SKM-1 (cell line): ENCODE measurements around the gene NPIPB8.
"Not testable (repeated sequence)": the region's sequence is repeated elsewhere in the genome, so short reads cannot be mapped to it uniquely, and the experiment has no call there.

ENCODE experiments used
- DNase-seq: peaks from one replicate; lab custom pipeline; 2025; ENCODE audit not compliant: unreplicated experiment; lab: John Stamatoyannopoulos, UW

Gene NPIPB8

DNA sequence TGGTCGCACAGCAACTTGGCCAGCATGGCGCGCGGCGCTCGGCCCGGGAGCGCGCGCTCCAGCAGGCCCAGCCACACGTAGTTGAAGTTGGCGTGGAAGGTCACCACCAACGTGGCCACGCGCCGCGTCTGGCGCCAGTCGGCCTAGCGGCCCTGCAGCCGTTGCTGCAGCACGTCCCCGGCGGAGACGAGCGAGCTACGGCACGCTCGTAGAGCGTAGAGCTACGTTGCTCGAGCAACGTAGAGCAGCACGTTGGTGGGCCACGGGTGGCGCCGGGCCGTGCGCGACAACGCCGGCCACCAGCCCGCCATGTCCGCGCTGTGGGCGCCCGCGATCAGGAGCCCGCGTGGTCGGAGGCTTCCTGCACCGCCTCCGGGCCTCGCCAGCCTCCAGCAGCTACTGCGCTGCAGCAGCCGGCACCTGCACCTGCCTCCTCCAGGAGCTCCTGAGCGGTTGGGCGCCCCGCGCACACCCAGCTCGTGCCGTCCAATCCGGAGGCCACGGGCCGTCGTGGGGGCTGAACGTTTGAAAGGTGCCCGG is 14.6 kb upstream of the NPIPB8 start:
- no peak for DNase-seq

DNA sequence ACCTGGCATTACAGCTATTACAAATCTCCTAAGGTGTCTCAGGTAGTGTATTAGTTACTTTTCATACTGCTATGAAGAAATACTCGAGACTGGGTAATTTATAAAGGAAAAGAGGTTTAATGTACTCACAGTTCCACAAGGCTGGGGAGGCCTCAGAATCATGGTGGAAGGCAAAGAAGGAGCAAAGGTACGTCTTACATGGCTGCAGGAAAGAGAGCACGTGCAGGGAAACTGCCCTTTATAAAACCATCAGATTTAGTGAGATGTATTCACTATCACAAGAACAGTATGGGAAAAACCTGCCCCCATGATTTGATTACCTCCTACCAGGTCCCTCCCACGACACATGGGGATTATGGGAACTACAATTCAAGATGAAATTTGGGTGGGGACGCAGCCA is 7.0 kb upstream of the NPIPB8 start:
- DNase-seq = not testable (repeated sequence)

DNA sequence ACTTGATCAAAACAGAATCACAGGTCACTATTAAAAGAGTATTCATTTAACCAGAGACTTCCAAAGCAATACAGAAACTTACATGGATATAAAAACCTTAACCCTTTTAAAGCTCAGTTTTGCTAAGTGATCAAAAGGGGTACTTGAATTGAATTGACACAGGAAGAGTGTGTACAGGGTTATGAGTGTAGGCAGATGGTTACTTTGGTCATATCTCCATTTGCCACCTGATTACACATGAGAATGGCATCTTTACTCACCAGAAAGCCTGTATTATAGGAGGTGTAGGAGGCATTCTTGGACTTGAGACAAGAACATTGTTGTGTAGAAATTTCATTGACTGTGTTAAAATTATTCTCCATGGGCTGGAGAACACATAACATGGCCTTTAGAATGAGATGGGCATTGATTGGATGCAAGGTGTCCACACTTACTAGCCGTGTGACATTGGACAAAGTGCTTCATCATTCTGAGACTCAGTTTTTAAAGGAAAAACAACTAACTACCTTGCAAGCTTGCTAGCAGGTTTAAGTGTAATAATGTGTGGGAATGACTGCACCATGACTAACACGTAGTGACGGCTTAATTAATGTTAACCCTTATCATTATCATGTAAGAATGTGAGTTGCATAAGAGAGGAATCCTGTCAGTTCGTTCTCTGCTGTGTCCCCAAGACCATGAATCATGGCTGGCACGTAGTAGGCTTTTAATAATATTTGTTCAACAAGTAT is 1.6 kb upstream of the NPIPB8 start:
- not testable (repeated sequence) for DNase-seq

DNA sequence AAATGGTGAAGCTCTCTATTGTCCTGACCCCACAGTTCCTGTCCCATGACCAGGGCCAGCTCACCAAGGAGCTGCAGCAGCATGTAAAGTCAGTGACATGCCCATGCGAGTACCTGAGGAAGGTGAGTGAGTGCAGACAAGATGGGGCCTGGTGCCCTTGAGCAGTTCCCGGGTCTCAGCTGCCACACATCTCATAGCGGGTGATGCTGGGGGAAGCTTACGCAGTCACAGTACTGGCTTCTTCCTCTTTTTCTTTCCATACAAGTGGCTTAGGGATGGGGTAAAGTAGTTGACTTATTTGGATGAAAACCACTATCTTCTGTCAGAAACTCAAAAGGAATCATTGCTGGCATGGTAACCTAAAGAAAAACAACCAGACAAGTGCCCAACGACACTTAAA is 494 bp downstream of the NPIPB8 start:
- DNase-seq = not testable (repeated sequence)

DNA sequence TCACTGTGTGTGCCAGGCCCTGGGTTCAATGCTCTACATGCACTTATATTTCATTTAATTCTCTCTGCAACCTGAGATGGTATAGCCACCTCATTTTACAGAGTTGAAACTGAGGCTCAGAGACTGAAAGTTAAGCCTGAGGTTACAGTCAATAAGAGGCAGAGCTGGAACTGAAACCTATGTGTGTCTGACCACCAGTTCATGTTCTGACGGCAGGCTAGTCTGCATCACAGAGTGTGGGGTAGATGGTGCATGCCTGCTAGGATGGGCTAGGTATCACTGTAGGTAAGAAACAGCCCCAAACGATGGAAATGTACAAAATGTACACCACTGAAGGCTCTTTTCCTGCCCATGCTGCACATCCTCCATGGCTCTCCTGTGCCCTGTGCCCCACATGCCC is 2.1 kb downstream of the NPIPB8 start:
- not testable (repeated sequence) for DNase-seq

DNA sequence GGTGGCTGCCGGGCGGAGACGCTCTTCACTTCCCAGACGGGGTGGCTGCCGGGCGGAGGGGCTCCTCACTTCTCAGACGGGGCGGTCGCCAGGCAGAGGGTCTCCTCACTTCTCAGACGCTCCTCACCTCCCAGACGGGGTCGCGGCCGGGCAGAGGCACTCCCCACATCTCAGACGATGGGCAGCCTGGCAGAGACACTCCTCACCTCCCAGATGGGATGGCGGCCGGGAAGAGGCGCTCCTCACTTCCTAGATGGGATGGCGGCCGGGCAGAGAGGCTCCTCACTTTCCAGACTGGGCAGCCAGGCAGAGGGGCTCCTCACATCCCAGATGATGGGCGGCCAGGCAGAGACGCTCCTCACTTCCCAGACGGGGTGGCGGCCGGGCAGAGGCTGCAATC is 28.4 kb downstream of the NPIPB8 start:
- not testable (repeated sequence) for DNase-seq

DNA sequence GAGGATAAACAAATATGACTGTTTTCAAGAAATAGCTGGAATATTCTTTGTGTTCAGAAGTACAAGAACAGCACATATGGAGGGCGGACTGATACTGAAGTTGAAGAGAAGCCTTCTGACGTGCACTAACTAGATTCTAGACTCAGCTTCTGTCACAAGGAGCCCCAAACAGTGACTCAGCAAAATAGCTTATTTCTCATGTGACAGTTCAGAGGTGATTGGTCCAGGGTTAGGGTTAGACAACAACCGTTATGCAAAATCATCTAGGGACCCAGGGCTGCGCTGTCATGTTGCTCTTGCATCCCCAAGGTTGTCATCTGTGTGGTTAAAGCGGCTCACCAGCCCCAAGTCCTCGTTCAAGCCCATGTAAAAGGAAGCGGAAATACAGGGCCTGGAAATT is 29.6 kb downstream of the NPIPB8 start:
- not testable (repeated sequence) for DNase-seq

DNA sequence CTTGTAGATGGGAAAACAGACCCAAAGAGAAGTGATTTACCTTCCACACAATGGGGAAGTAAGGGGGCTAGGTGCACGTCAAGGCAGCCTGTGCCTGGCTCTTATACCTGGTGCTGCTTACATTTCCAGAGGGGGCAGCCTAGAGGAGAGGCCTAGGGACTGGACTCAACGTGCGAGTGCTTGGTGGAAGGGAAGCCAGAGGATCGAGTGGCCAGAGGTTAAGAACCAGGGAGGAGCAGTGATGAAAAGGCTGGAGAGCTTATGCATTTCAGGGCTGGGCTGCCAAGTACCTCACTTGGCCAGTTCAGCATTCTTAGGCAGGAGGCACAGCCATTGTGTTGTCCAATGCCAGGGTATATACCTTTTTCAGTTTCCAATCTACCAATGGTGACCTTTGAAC is 30.3 kb downstream of the NPIPB8 start:
- not testable (repeated sequence) for DNase-seq

DNA sequence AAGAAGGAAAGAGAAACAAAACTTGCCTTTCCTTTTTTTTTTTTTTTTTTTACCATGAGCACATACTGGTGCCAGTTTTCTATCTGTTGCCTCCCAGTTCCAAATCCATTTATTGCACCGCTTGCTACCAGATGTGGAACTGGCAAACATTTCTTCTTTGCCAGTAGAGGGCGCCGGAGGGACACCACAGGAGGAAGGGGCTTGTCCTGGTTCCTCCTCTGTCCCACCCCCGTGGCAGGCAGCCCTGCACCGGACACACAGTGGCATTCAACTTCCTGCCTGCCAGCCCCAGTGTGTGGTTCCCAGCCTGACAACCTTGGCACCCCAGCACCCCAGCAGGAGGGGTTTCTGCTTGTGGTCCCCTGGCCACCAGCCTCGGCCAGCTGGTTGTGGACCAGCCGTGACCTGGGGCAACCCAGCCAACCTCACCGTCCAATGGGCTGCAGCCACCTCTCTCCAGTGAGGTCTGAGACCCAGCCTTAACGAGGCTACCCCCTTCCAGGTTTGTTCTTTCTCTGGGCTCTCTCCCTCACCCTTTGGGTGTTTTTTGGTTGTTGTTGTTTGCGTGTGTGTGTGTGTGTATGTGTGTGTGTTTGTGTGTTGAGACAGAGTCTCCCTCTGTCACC is 50.6 kb downstream of the NPIPB8 start:
- not testable (repeated sequence) for DNase-seq

DNA sequence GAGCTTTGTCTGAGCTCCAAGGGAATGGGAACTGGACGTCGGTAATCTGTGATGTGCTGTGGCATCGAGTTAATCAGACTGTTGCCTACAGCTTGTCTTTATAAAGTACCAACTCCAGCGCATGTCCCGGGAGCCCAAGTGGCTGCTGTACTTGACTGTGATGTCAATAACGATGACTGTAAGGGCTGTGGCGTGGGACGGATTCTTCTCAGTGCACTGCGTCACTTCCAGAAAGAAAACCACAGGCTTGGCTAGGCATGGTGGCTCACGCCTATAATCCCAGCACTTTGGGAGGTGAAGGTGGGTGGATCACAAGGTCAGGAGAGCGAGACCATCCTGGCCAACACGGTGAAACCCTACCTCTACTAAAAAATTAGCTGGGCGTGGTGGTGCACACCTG is 51.6 kb downstream of the NPIPB8 start:
- DNase-seq = not testable (repeated sequence)

DNA sequence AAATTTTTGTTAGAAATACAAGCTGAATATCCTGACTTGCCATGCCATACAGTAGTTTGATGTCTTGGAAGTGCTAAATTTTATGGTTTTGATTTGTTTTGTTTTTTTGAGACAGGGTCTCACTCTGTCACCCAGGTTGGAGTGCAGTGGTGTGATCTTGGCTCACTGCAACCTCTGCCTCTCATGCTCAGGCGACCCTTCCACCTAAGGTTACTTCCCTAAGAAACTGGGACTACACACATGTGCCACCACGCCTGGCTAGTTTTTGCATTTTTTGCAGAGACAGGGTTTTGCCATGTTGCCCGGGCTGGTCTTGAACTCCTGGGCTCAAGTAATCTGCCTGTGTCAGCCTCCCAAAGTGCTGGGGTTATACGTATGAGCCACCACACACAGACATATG is 53.9 kb downstream of the NPIPB8 start:
- not testable (repeated sequence) for DNase-seq

DNA sequence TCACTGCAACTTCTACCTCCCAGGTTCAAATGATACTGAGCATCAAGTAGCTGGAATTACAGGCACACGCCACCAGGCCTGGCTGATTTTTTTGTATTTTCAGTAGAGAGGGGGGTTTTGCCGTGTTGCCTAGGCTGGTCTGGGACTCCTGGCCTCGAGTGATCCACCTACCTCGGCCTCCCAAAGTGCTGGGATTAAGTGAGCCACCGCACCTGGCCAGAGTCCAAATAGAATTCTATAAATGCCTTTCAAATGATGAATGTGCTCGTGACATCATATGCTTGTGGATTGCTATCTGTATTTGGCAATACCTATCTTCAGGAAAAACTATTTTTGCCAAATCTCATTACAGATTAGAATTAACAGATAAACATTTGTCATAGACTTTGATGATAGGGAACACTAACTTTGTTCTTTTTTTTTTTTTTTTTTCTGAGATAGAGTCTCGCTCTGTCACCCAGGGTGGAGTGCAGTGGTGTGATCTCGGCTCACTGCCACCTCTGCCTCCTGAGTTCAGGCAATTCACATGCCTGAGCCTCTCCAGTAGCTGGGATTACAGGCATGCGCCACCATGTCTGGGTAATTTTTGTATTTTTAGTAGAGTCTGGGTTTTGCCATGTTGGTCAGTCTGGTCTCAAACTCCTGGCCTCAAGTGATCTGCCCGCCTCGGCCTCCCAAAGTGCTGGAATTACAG is 55.5 kb downstream of the NPIPB8 start:
- not testable (repeated sequence) for DNase-seq

DNA sequence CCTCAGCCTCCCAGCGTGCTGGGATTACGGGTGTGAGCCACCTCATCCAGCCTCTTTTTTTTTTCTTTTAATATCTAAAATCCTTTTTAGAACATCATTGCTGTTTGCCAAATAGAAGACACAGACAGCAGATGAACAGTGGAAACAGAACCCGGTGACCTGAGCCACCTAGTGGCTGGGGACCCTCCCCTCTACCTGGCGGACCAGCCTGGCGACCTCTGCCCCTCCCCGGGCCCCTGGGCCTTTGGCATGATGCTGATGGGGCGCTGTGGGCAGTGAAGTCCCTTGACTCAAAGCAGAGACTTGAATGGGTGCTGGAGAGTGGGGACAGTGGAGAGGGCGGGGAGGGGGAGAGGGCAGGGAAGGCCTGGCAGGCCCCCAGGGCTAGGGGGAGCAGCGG is 61.9 kb downstream of the NPIPB8 start:
- not testable (repeated sequence) for DNase-seq

DNA sequence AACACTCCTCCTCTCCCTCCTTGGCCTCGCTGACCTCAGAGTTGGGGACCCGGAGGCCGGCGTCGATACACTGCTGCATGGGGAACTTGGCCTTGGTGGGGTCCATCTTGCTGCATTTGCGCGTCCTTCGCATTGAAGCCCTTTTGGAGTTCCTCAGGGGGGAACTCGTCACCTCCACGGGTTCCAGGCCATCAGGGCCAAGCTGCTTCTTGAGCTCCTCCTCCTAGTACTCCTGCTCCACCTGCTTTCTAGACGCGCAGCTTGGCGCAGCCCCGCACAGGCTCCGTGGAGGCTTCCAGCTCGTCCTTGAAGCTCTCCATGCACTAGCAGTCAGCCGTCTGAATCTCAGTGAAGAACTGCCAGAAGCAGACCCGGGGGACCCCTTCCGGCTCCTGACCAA is 62.5 kb downstream of the NPIPB8 start:
- not testable (repeated sequence) for DNase-seq

DNA sequence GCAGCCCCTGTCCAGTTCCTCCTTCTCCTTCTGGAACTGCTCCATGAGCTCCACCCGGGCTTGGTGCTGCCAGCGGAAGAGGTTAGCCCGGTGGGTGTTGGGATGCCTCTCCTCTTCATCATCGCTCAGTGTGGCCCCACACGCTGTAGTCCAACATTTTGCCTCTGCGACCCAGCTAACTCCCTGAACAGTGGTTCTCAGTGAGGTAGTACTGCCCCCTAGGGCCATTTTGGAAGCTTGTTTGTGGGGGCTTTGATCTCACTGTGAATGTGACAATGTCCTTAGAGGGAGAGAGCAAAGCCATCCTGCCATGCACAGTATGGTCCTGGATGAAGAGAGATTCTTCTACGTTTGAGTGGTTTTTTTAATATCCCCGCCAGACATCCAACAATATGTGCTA is 63.5 kb downstream of the NPIPB8 start:
- not testable (repeated sequence) for DNase-seq

DNA sequence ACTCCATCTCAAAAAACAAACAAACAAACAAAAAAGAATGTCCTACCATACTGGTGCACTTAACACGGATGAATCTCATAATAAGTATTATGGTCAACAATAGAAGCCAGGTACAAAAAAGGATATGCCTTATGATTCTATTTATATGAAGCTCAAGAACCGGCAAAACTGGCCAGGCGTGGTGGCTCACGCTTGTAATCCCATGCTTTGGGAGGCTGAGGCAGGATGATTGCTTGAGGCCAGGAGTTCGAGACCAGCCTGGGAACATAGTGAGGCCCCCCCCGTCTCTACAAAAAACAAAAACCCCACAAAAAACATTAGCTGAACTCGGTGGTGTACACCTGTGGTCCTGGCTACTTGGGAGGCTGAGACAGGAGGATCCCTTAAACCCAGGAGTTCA is 66.4 kb downstream of the NPIPB8 start:
- not testable (repeated sequence) for DNase-seq
